K562 (cell line): ENCODE measurements around the gene UBE2H.

Source experiments
- CAMTA2 ChIP-seq: fragments of 250-450 bp; sonication (Bioruptor Pico); conservative IDR thresholded peaks from 2 replicates; pipeline ENCODE4 v1.5.1; 2022
- CHD4 ChIP-seq: fragments of 200-600 bp; sonication (generic); IDR thresholded peaks from 3 replicates; pipeline ENCODE4 v1.6.1; 2012; ENCODE audit warnings: low read depth, mild to moderate bottlenecking, mixed read lengths, low read length, inconsistent platforms; ENCODE audit not compliant: insufficient read depth, insufficient replicate concordance, poor library complexity, severe bottlenecking
- CTCF ChIP-seq, 3 experiments: IDR thresholded peaks in 2 of 3; conservative IDR thresholded peaks in 1 of 3; 2 replicates each; pipeline ENCODE4 v1.5.1; 2011 to 2012; ENCODE audit warnings: low read length in 3 of 3, mild to moderate bottlenecking in 3 of 3, control low read depth in 2 of 3, improper control_type of control experiment in 1 of 3, inconsistent platforms in 1 of 3, low read depth in 1 of 3, mixed read lengths in 1 of 3, moderate library complexity in 1 of 3; ENCODE audit not compliant: insufficient read depth in 2 of 3
- DPF2 ChIP-seq: fragments of 450-650 bp; IDR thresholded peaks from 2 replicates; pipeline ENCODE4 v1.6.1; 2016
- E2F8 ChIP-seq: fragments of 450-650 bp; IDR thresholded peaks from 2 replicates; pipeline ENCODE4 v1.7.1; 2018; ENCODE audit warnings: mild to moderate bottlenecking, low read depth; ENCODE audit not compliant: partially characterized antibody
- EZH2 ChIP-seq: IDR thresholded peaks from 2 replicates; pipeline ENCODE4 v1.6.1; 2012; ENCODE audit warnings: low read depth, mild to moderate bottlenecking, inconsistent platforms, low read length, borderline replicate concordance
- ZBTB8A ChIP-seq: fragments of 450-650 bp; IDR thresholded peaks from 2 replicates; pipeline ENCODE4 v1.6.1; 2018; ENCODE audit warnings: mild to moderate bottlenecking, moderate library complexity; ENCODE audit not compliant: partially characterized antibody

- TF ChIP-seq EZH2: no peak
- TF ChIP-seq E2F8: no peak
- no peak for TF ChIP-seq CTCF (IDR thresholded peaks at IDR 0.05 in 2 of 3, conservative IDR thresholded peaks at IDR 0.05 in 1 of 3; ENCODE audit: insufficient read depth in 2 of 3, low read depth in 1 of 3, low read length in 3 of 3)
- TF ChIP-seq DPF2: no peak
- no peak for TF ChIP-seq CHD4
- TF ChIP-seq ZBTB8A: no peak
- TF ChIP-seq CAMTA2 (CRISPR knock-in tag): no peak
Measured at GRCh38 chr7:129782818-129783583, 169.8 kb downstream of the UBE2H start.
